ENCODE results near the gene BTF3L4.
"Not testable (repeated sequence)": the region's sequence is repeated elsewhere in the genome, so short reads cannot be mapped to it uniquely, and the experiment has no call there.

Gene BTF3L4

DNA sequence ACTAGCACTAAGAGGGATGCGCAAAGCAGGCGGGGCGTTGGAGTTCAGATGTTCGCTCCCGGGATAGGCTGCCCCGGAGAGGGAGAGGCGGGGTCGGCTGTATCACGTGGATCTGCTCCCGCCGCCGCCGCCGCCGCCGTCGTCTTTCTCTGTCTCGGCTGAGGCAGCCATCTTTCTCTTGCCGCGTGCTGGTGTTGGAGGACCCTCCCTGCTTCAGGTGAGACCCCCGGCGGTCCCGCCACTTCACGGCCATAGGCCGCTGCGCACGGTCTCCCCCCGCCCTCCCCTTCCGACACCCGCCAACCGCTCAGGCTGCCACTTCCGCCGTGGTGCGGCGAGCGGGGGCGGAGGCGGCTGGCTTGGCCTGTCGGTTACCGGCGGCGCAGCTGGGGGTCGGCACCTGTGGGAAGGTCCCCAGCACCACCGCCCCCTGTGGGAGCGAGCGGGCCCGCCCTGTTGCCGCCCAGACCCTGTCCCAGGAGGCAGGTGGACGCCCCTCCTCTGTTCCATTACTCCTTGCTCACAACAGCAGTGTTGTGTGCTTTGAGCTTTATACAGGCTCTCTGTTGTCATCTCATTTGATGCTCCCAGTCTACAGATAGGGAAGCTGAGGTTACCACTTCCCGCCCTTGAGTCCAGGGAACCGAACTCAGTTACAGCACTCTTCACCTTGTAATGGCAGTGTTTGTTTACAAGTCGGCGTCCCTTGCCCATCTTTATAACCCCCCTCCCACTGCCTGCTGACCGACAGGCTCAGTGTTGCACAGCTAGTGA lies at the start of gene BTF3L4:
TSS of gene BTF3L4 (plus strand) at position 133 of the 774 bp plus-strand sequence. CDS start 3,553 bp downstream, outside the sequence.
- peak; percentile 94 for DNase-seq (ENCODE audit: low read depth in 2 of 2)
- peak within 1 kb of the TSS; percentile 76 to 81 for H3K4me3 ChIP-seq (replicated peaks in 1 of 2; ENCODE audit: low read depth in 2 of 2, low read length in 2 of 2)
- TF ChIP-seq, protein P1, sequence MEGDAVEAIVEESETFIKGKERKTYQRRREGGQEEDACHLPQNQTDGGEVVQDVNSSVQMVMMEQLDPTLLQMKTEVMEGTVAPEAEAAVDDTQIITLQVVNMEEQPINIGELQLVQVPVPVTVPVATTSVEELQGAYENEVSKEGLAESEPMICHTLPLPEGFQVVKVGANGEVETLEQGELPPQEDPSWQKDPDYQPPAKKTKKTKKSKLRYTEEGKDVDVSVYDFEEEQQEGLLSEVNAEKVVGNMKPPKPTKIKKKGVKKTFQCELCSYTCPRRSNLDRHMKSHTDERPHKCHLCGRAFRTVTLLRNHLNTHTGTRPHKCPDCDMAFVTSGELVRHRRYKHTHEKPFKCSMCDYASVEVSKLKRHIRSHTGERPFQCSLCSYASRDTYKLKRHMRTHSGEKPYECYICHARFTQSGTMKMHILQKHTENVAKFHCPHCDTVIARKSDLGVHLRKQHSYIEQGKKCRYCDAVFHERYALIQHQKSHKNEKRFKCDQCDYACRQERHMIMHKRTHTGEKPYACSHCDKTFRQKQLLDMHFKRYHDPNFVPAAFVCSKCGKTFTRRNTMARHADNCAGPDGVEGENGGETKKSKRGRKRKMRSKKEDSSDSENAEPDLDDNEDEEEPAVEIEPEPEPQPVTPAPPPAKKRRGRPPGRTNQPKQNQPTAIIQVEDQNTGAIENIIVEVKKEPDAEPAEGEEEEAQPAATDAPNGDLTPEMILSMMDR (IDR thresholded peaks at IDR 0.05; ENCODE audit: low read depth, low read length), result no peak

DNA sequence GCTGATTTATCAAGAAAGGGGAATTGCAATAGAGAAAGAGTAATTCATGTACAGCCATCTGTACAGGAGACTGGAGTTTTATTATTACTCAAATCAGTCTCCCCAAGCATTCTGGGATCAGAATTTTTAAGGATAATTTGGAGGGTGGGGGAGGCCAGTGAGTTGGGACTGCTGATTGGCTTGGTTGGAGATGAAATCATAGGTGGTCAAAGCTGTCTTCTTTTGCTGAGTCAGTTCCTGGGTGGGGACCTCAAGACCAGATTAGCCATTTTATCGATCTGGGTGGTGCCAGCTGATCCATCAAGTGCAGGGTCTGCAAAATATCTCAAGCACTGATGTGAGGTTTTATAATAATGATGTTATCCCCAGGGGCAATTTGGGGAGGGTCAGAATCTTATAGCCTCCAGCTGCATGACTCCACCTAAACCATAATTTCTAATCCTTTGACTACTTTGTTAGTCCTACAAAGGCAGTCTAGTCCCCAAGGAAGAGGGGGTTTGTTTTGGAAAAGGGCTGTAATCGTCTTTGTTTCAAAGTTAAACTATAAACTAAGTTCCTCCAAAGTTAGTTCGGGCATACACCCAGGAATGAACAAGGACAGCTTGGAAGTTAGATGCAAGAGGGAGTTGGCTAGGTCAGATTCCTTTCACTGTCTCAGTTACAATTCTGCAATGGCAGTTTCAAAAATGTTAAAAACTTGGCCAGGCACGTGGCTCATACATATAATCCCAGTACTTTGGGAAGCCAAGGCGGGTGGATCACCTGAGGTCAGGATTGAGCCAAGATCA lies 48.7 kb upstream of the BTF3L4 start:
- DNase-seq (ENCODE audit: low read depth in 2 of 2), result no peak

DNA sequence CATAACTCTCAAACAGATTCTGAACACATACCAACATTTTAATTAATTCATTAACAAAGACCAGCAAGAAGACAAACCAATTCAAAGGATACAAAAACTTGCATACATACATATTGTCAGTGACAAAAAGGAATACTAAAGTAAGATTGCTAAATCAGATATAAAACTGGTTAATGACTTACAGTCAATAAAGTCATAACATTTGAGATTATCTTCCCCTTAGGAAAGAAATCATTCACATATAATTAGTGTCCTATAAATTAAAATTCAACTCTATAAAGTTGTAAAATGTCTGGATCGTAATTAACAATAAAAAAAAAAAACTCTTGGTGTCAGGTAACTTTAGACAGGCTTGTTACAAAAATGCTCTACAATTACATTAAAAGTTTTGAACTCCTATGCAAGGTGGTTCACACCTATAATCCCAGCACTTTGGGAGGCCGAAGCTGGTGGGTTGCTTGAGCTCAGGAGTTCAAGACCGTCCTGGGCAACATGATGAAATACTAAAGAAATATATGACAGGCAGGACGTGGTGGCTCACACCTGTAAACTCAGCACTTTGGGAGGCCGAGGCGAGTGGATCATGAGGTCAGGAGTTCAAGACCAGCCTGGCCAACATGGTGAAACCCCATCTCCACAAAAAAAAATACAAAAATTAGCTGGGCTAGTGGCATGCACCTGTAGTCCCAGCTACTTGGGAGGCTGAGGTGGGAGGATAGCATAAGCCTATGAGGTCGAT lies 47.9 kb upstream of the BTF3L4 start:
- TF ChIP-seq, protein P1 (IDR thresholded peaks at IDR 0.05; ENCODE audit: low read depth, low read length), result no peak
- no peak for DNase-seq (ENCODE audit: low read depth in 2 of 2)
- no peak overlapping the region for H3K4me3 ChIP-seq (replicated peaks in 1 of 2; ENCODE audit: low read depth in 2 of 2, low read length in 2 of 2)

More for the DNA sequence above, 48.7 kb upstream of the BTF3L4 start:
- H3K4me3 ChIP-seq (replicated peaks in 1 of 2; ENCODE audit: low read depth in 2 of 2, low read length in 2 of 2), result no peak overlapping the region
- TF ChIP-seq, protein P1 (IDR thresholded peaks at IDR 0.05; ENCODE audit: low read depth, low read length), result no peak

DNA sequence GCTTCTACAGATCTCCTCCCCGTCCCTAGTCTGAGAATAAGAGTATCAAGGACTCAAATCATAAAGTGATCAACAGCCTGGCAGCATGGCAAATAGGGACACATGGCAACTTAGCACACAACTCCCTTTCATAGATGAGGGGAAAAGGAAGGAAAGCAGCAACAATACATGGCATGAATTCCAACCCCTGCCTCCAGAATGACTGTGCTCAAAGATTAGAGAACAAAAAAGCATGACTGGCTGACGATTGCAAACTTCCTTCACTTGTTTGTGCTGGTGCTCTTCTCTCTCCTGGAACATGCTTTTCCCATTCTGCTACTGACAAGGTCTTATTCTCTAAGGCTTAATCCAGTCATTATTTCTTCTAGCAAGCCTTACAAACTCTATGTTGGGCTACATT lies 34.0 kb upstream of the BTF3L4 start:
- TF ChIP-seq, protein P1 (IDR thresholded peaks at IDR 0.05; ENCODE audit: low read depth, low read length), result no peak
- peak in 1 of 2 donors; percentile 43 for DNase-seq (ENCODE audit: low read depth in 2 of 2)

DNA sequence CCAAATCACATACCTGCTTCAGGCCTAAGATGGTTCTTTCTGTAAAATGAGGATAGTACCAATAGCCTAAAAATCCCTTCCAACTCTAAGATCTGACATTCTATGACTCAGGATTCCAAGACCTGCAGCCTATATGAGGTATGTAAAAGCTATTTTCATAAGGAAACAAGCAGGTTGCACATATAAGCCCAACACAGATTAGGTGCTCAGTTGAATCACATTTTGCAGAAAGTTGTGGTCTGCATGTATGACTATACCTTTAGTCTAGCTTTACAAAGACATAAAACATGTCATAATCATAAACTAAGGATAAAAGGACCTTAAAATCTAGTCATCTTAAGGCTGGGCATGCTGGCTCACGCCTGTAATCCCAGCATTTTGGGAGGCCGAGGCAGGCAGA lies 29.8 kb upstream of the BTF3L4 start:
- no peak overlapping the region for H3K4me3 ChIP-seq (replicated peaks in 1 of 2; ENCODE audit: low read depth in 2 of 2, low read length in 2 of 2)
- no peak for DNase-seq (ENCODE audit: low read depth in 2 of 2)
- TF ChIP-seq, protein P1 (IDR thresholded peaks at IDR 0.05; ENCODE audit: low read depth, low read length), result no peak

More for the DNA sequence above, 34.0 kb upstream of the BTF3L4 start:
- no peak overlapping the region for H3K4me3 ChIP-seq (replicated peaks in 1 of 2; ENCODE audit: low read depth in 2 of 2, low read length in 2 of 2)

DNA sequence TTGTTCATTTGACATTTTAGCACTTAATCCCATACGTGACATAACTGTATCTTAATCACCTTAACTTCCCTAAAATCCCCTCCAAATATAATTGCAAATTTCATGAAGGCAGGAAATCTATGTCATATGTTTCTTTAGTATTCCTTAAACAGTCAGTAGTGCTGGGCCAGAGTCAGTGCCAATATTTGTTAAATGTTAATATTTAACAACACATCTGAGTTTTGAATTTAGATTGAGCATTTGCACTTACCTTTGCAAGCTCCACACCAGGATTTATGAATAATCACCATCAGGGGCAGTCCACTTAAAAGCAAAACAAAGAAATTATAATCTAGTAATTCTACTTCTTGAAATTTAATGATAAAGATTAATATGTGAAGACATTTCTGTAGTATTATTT lies 27.8 kb upstream of the BTF3L4 start:
- DNase-seq (ENCODE audit: low read depth in 2 of 2), result no peak
- TF ChIP-seq, protein P1 (IDR thresholded peaks at IDR 0.05; ENCODE audit: low read depth, low read length), result no peak
- no peak overlapping the region for H3K4me3 ChIP-seq (replicated peaks in 1 of 2; ENCODE audit: low read depth in 2 of 2, low read length in 2 of 2)

DNA sequence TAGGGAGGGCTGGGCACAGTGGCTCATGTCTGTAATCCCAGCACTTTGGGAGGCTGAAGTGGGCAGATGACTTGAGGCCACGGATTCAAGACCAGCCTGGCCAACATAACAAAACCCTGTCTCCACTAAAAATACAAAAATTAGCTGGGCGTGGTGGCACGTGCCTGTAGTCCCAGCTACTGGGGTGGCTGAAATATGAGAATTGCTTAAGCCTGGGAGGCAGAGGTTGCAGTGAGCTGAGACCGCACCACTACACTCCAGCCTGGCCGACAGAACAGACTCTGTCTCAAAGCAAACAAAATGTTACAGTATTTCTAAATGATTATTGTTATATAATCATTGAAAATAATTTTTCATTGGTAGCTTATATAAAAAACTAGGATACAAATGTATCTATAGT lies 27.3 kb upstream of the BTF3L4 start:
- DNase-seq (ENCODE audit: low read depth in 2 of 2); H3K4me3 ChIP-seq (replicated peaks in 1 of 2; ENCODE audit: low read depth in 2 of 2, low read length in 2 of 2): not testable (repeated sequence)
